ENCODE data around the gene IGIP.

GRCh38 chr5:140162275-140162674 lies 36.5 kb downstream of the IGIP start:
- TF ChIP-seq CTCF (IDR thresholded peaks at IDR 0.05) (no peak), POLR2AphosphoS5 (IDR thresholded peaks at IDR 0.05; ENCODE audit: insufficient read depth in 1 of 2, low read depth in 1 of 2) (no peak), POLR2A (IDR thresholded peaks at IDR 0.05) (no peak)
